Loucy (cell line): Measurements from ENCODE around the gene GNAS-AS1.
A peak's percentile ranks its signal among the peaks of the same experiment; 100 is the strongest.

Source experiments
- H2AFZ ChIP-seq: fragments of 200-600 bp; sonication (generic); 2 replicates; pipeline ENCODE4 v1.6.0; 2016; ENCODE audit warnings: antibody characterized with exemption, mild to moderate bottlenecking, low read length, moderate library complexity
- H3F3A ChIP-seq: fragments of 200-600 bp; 2 replicates; pipeline ENCODE4 v1.6.0; 2016; ENCODE audit warnings: antibody characterized with exemption, low read depth, mild to moderate bottlenecking
- H3K27me3 ChIP-seq: fragments of 200-600 bp; sonication (generic); 2 replicates; pipeline ENCODE4 v1.6.1; 2014; ENCODE audit warnings: low read length, mild to moderate bottlenecking; ENCODE audit not compliant: insufficient read depth, poor library complexity, severe bottlenecking
- H3K36me3 ChIP-seq: fragments of 200-600 bp; sonication (generic); 2 replicates; pipeline ENCODE4 v1.6.1; 2016; ENCODE audit warnings: low read length; ENCODE audit not compliant: insufficient read depth
- H3K4me1 ChIP-seq: fragments of 200-600 bp; sonication (generic); 2 replicates; pipeline ENCODE4 v1.5.1; 2014; ENCODE audit warnings: low read length, mild to moderate bottlenecking; ENCODE audit not compliant: insufficient read depth, poor library complexity, severe bottlenecking
- H3K4me2 ChIP-seq: fragments of 200-600 bp; sonication (generic); 2 replicates; pipeline ENCODE4 v1.6.0; 2014; ENCODE audit warnings: antibody characterized with exemption, low read length, low read depth, mild to moderate bottlenecking; ENCODE audit not compliant: poor library complexity, severe bottlenecking
- H3K4me3 ChIP-seq: fragments of 200-600 bp; sonication (generic); 2 replicates; pipeline ENCODE4 v1.5.1; 2014; ENCODE audit warnings: low read length, mild to moderate bottlenecking, mixed read lengths; ENCODE audit not compliant: poor library complexity, severe bottlenecking
- H3K79me2 ChIP-seq: fragments of 200-600 bp; sonication (generic); 2 replicates; pipeline ENCODE4 v1.6.1; 2014; ENCODE audit warnings: low read length; ENCODE audit not compliant: insufficient read depth
- H3K9ac ChIP-seq: fragments of 200-600 bp; sonication (generic); 2 replicates; pipeline ENCODE4 v1.6.0; 2014; ENCODE audit warnings: mild to moderate bottlenecking, low read depth, low read length, moderate library complexity; ENCODE audit not compliant: poor library complexity, severe bottlenecking
- H3K9me2 ChIP-seq: fragments of 200-600 bp; sonication (generic); replicated peaks from 2 replicates; pipeline ENCODE4 v1.6.1; 2016; ENCODE audit warnings: low read depth, low read length, mixed read lengths
- H3K9me3 ChIP-seq: fragments of 200-600 bp; sonication (generic); 2 replicates; pipeline ENCODE4 v1.6.1; 2014; ENCODE audit warnings: mild to moderate bottlenecking, antibody characterized with exemption, low read length, low read depth; ENCODE audit not compliant: insufficient read depth
- H4K20me1 ChIP-seq: fragments of 200-600 bp; sonication (generic); 2 replicates; pipeline ENCODE4 v1.6.0; 2014; ENCODE audit warnings: antibody characterized with exemption, low read length, mild to moderate bottlenecking; ENCODE audit not compliant: insufficient read depth, poor library complexity, severe bottlenecking
- CTCF ChIP-seq: fragments of 200-600 bp; sonication (generic); conservative IDR thresholded peaks from 2 replicates; pipeline ENCODE4 v1.5.1; 2014; ENCODE audit warnings: mild to moderate bottlenecking, antibody characterized with exemption, low read length
- EZH2phosphoT487 ChIP-seq: fragments of 200-600 bp; IDR thresholded peaks from 2 replicates; pipeline ENCODE4 v1.6.1; 2018; ENCODE audit warnings: antibody characterized with exemption, mild to moderate bottlenecking, moderate library complexity, borderline replicate concordance

GNAS-AS1 gene

GRCh38 chr20:58878399-58878798 is 27.7 kb upstream of the GNAS-AS1 start:
- H3K4me2 ChIP-seq: peak overlapping the region; percentile 42
- no peaks in the 10 kb centered on the region for H3K27me3 ChIP-seq
- no peaks in the 10 kb centered on the region for H3K9me3 ChIP-seq
- peaks cover 14% of the 10 kb centered on the region for H3K4me1 ChIP-seq
- TF ChIP-seq CTCF (no peak), EZH2phosphoT487 (no peak)
- peak overlapping the region; percentile 87 for H2AFZ ChIP-seq
- H3K9me2 ChIP-seq: no peaks in the 10 kb centered on the region
- H3K9ac ChIP-seq: peak overlapping the region; percentile 12
- H4K20me1 ChIP-seq: no peaks in the 10 kb centered on the region
- no peaks in the 10 kb centered on the region for H3K79me2 ChIP-seq
- H3F3A ChIP-seq: no peaks in the 10 kb centered on the region
- no peak overlapping the region for H3K4me3 ChIP-seq
- H3K36me3 ChIP-seq: no peaks in the 10 kb centered on the region

GRCh38 chr20:58877976-58878360 is 27.3 kb upstream of the GNAS-AS1 start:
- H3K9ac ChIP-seq: peak overlapping the region; percentile 12
- TF ChIP-seq CTCF (no peak), EZH2phosphoT487 (no peak)
- no peaks in the 10 kb centered on the region for H3K27me3 ChIP-seq
- H4K20me1 ChIP-seq: no peaks in the 10 kb centered on the region
- H3K9me3 ChIP-seq: no peaks in the 10 kb centered on the region
- no peak overlapping the region for H3K4me3 ChIP-seq
- H3K79me2 ChIP-seq: no peaks in the 10 kb centered on the region
- H2AFZ ChIP-seq: peak overlapping the region; percentile 87
- H3F3A ChIP-seq: no peaks in the 10 kb centered on the region
- peaks cover 14% of the 10 kb centered on the region for H3K4me1 ChIP-seq
- no peaks in the 10 kb centered on the region for H3K9me2 ChIP-seq
- no peaks in the 10 kb centered on the region for H3K36me3 ChIP-seq
- peak overlapping the region; percentile 42 for H3K4me2 ChIP-seq

- Histone ChIP-seq H3K4me2 (peak overlapping the region; percentile 42), H3K9me2 (no peaks in the 10 kb centered on the region), H3K36me3 (no peaks in the 10 kb centered on the region), H3K4me1 (peaks cover 14% of the 10 kb centered on the region), H3K9me3 (no peaks in the 10 kb centered on the region), H3K9ac (peak overlapping the region; percentile 12), H3K4me3 (no peak overlapping the region), H3K27me3 (no peaks in the 10 kb centered on the region), H4K20me1 (no peaks in the 10 kb centered on the region), H3K79me2 (no peaks in the 10 kb centered on the region), H2AFZ (peak overlapping the region; percentile 87), H3F3A (no peaks in the 10 kb centered on the region)
- no peak for TF ChIP-seq CTCF
- no peak for TF ChIP-seq EZH2phosphoT487
Observed at GRCh38 chr20:58877050-58877975, 26.6 kb upstream of the GNAS-AS1 start.
